ENCODE data around the gene LYSMD2. TPM values are rescaled to one million over a fixed set of nuclear protein-coding genes. Genes with fewer than 3 reads are reported as not detected.

Gene LYSMD2
- polyA plus RNA-seq, 1 donor from 2014 or later = 8.3 TPM

DNA sequence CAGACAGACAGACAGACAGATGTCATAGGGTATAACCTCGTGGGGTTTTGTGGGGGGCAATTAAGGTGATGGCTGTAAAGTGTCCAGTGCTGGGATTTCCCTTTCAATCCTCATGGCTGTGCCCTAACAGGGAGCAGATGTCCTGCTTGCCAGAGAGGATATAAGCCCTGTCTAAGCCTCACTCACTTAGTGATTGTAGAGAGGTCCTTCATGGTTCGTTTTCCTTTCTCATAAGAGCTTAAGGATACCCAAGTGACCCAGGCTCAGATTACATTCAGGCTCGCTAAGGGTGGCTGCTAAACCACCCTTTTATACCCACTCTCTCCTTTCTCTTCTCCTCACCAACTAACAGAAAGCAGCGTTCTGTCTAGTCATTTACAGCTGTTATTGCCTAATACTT, 19.2 kb downstream of the LYSMD2 start:
- Histone ChIP-seq H3F3A (ENCODE audit: insufficient read depth, low read length, poor library complexity, severe bottlenecking) (no peaks in the 10 kb centered on the region), H3K27me3 (ENCODE audit: insufficient read depth, low read depth, low read length) (no peaks in the 10 kb centered on the region), H3K9ac (ENCODE audit: low read length) (no peak overlapping the region), H2AFZ (ENCODE audit: low read depth, low read length) (no peak overlapping the region), H3K4me3 (ENCODE audit: low read length) (no peak overlapping the region), H3K27ac (ENCODE audit: low read length) (no peak overlapping the region), H3K4me2 (ENCODE audit: low read length) (no peak overlapping the region), H4K20me1 (ENCODE audit: insufficient read depth) (no peaks in the 10 kb centered on the region), H3K9me2 (ENCODE audit: insufficient read depth, low read length) (no peaks in the 10 kb centered on the region), H3K36me3 (ENCODE audit: insufficient read depth, low read length) (peaks cover 12% of the 10 kb centered on the region), H3K79me2 (replicated peaks; ENCODE audit: insufficient read depth, low read length) (no peaks in the 10 kb centered on the region), H3K9me3 (ENCODE audit: low read length) (no peaks in the 10 kb centered on the region)
- TF ChIP-seq MXI1 (conservative IDR thresholded peaks at IDR 0.05; ENCODE audit: poor library complexity, severe bottlenecking) (no peak), RAD21 (conservative IDR thresholded peaks at IDR 0.05) (no peak), EP300 (conservative IDR thresholded peaks at IDR 0.05; ENCODE audit: poor library complexity, severe bottlenecking) (no peak), POLR2AphosphoS5 (IDR thresholded peaks at IDR 0.05) (no peak), EZH2 (IDR thresholded peaks at IDR 0.05; ENCODE audit: borderline replicate concordance, insufficient read depth, low read length, poor library complexity, severe bottlenecking) (no peak), TAF1 (IDR thresholded peaks at IDR 0.05; ENCODE audit: low read depth) (no peak), SMC3 (conservative IDR thresholded peaks at IDR 0.05; ENCODE audit: poor library complexity) (no peak)
- TF ChIP-seq, protein P1, sequence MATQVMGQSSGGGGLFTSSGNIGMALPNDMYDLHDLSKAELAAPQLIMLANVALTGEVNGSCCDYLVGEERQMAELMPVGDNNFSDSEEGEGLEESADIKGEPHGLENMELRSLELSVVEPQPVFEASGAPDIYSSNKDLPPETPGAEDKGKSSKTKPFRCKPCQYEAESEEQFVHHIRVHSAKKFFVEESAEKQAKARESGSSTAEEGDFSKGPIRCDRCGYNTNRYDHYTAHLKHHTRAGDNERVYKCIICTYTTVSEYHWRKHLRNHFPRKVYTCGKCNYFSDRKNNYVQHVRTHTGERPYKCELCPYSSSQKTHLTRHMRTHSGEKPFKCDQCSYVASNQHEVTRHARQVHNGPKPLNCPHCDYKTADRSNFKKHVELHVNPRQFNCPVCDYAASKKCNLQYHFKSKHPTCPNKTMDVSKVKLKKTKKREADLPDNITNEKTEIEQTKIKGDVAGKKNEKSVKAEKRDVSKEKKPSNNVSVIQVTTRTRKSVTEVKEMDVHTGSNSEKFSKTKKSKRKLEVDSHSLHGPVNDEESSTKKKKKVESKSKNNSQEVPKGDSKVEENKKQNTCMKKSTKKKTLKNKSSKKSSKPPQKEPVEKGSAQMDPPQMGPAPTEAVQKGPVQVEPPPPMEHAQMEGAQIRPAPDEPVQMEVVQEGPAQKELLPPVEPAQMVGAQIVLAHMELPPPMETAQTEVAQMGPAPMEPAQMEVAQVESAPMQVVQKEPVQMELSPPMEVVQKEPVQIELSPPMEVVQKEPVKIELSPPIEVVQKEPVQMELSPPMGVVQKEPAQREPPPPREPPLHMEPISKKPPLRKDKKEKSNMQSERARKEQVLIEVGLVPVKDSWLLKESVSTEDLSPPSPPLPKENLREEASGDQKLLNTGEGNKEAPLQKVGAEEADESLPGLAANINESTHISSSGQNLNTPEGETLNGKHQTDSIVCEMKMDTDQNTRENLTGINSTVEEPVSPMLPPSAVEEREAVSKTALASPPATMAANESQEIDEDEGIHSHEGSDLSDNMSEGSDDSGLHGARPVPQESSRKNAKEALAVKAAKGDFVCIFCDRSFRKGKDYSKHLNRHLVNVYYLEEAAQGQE (IDR thresholded peaks at IDR 0.05; ENCODE audit: borderline replicate concordance) = no peak
- TF ChIP-seq, protein P2, sequence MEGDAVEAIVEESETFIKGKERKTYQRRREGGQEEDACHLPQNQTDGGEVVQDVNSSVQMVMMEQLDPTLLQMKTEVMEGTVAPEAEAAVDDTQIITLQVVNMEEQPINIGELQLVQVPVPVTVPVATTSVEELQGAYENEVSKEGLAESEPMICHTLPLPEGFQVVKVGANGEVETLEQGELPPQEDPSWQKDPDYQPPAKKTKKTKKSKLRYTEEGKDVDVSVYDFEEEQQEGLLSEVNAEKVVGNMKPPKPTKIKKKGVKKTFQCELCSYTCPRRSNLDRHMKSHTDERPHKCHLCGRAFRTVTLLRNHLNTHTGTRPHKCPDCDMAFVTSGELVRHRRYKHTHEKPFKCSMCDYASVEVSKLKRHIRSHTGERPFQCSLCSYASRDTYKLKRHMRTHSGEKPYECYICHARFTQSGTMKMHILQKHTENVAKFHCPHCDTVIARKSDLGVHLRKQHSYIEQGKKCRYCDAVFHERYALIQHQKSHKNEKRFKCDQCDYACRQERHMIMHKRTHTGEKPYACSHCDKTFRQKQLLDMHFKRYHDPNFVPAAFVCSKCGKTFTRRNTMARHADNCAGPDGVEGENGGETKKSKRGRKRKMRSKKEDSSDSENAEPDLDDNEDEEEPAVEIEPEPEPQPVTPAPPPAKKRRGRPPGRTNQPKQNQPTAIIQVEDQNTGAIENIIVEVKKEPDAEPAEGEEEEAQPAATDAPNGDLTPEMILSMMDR (IDR thresholded peaks at IDR 0.05; ENCODE audit: poor library complexity, severe bottlenecking) = no peak

GRCh38 chr15:51714911-51715310, 22.5 kb downstream of the LYSMD2 start:
- Histone ChIP-seq H2AFZ (ENCODE audit: low read depth, low read length) (no peak overlapping the region), H4K20me1 (ENCODE audit: insufficient read depth) (no peaks in the 10 kb centered on the region), H3K27ac (ENCODE audit: low read length) (no peak overlapping the region), H3K36me3 (ENCODE audit: insufficient read depth, low read length) (peaks cover 31% of the 10 kb centered on the region), H3K9me2 (ENCODE audit: insufficient read depth, low read length) (no peaks in the 10 kb centered on the region), H3K27me3 (ENCODE audit: insufficient read depth, low read depth, low read length) (no peaks in the 10 kb centered on the region), H3K9ac (ENCODE audit: low read length) (no peak overlapping the region), H3K79me2 (replicated peaks; ENCODE audit: insufficient read depth, low read length) (no peaks in the 10 kb centered on the region), H3K4me3 (ENCODE audit: low read length) (no peak overlapping the region), H3F3A (ENCODE audit: insufficient read depth, low read length, poor library complexity, severe bottlenecking) (no peaks in the 10 kb centered on the region), H3K9me3 (ENCODE audit: low read length) (no peaks in the 10 kb centered on the region), H3K4me2 (ENCODE audit: low read length) (no peak overlapping the region)
- TF ChIP-seq EZH2 (IDR thresholded peaks at IDR 0.05; ENCODE audit: borderline replicate concordance, insufficient read depth, low read length, poor library complexity, severe bottlenecking) (no peak), RAD21 (conservative IDR thresholded peaks at IDR 0.05) (no peak), MXI1 (conservative IDR thresholded peaks at IDR 0.05; ENCODE audit: poor library complexity, severe bottlenecking) (no peak), EP300 (conservative IDR thresholded peaks at IDR 0.05; ENCODE audit: poor library complexity, severe bottlenecking) (no peak), SMC3 (conservative IDR thresholded peaks at IDR 0.05; ENCODE audit: poor library complexity) (no peak)
- TF ChIP-seq, protein P2 (IDR thresholded peaks at IDR 0.05; ENCODE audit: poor library complexity, severe bottlenecking) = no peak
